Breast epithelium (tissue), 4 donors: Measurements from ENCODE around the gene LRP1. TPM values are rescaled to one million over a fixed set of nuclear protein-coding genes. Genes with fewer than 3 reads are reported as not detected.

Experiments
- DNase-seq, 2 donors: peaks; one replicate each; pipeline ENCODE4 v3.0.0-alpha.2; 2019; ENCODE audit warnings: low spot score in 2 of 2
- H3K27ac ChIP-seq, 2 donors: fragments of 200-600 bp; sonication (generic) in 1 of 2; one replicate each; pipeline ENCODE4 v1.5.1; 2016 to 2019; ENCODE audit warnings: mild to moderate bottlenecking in 1 of 2
- H3K27me3 ChIP-seq, 2 donors: fragments of 200-600 bp; sonication (generic) in 1 of 2; one replicate each; pipeline versions ENCODE4 v1.5.1 to v1.6.0; 2017 to 2019; ENCODE audit warnings: control low read depth in 1 of 2, mild to moderate bottlenecking in 1 of 2
- H3K36me3 ChIP-seq: fragments of 200-600 bp; one replicate; pipeline ENCODE4 v1.5.1; 2019
- H3K4me1 ChIP-seq, 2 donors: fragments of 200-600 bp; sonication (generic); one replicate each; pipeline ENCODE4 v1.5.1; 2016 to 2019; ENCODE audit warnings: control low read depth in 1 of 2
- H3K4me3 ChIP-seq, 3 donors: fragments of 200-600 bp; sonication (generic); 1 replicate in 2 of 3; 2 replicates in 1 of 3; pipeline ENCODE4 v1.5.1; 2016 to 2019; ENCODE audit warnings: mild to moderate bottlenecking in 3 of 3, moderate library complexity in 2 of 3
- H3K9me3 ChIP-seq, 2 donors: fragments of 200-600 bp; sonication (generic) in 1 of 2; one replicate each; pipeline ENCODE4 v1.5.1; 2016 to 2019; ENCODE audit warnings: control low read depth in 1 of 2
- POLR2A ChIP-seq: fragments of 450-650 bp; IDR thresholded peaks from one replicate; pipeline ENCODE4 v1.6.1; 2016; ENCODE audit warnings: antibody characterized with exemption, mild to moderate bottlenecking, moderate library complexity
- POLR2AphosphoS5 ChIP-seq, 3 donors: sonication (generic); formaldehyde crosslinking; IDR thresholded peaks; one replicate each; pipeline ENCODE4 v1.6.1; 2017; ENCODE audit warnings: antibody characterized with exemption in 3 of 3
- intact Hi-C: fragments of 100-400 bp; cut with DNase I; formaldehyde crosslinking; loops from one replicate; pipeline ENCODE4 v1.15.1; 2023; ENCODE audit warnings: low total_unique reads
- total RNA-seq, 3 donors: library from RNA; depleted of rRNA; stranded (reverse); fragments of >200 nt; gene quantifications; one replicate each; pipeline ENCODE4 v1.1.0, GENCODE V29; 2016
- TF ChIP-seq, protein P1 (sequence below), 3 donors: fragments of 450-650 bp; IDR thresholded peaks; one replicate each; pipeline ENCODE4 v1.5.1; 2016 to 2017; ENCODE audit warnings: antibody characterized with exemption in 3 of 3, mild to moderate bottlenecking in 3 of 3, moderate library complexity in 3 of 3

Gene LRP1
- total RNA-seq, 3 donors from 2014 or later = 102 to 894 (median 240) TPM

DNA sequence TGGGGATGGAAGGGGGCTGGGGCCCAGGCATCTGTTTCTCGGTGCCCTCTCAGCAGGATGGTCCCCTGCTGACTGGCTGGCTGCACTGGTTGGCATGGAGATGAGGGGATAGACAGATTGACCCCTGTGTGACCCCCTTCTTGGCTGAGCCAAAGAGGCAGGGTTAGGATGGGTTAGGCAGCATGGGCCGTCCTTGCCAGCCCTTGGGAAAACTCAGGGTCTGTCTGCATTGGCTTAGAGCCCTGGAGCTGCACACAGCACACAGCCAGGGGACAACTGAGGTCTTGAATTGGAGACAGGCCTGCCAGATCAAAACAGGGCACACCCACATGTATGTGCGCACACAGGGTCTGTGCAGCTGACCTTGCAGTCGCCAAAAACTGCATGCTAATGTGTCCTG is 30.4 kb downstream of the LRP1 start:
- H3K9me3 ChIP-seq = no peaks in the 10 kb centered on the region
- intact Hi-C loops = no loop called here
- TF ChIP-seq POLR2AphosphoS5 (IDR thresholded peaks at IDR 0.05) (no peak), POLR2A (no peak)
- TF ChIP-seq, protein P1, sequence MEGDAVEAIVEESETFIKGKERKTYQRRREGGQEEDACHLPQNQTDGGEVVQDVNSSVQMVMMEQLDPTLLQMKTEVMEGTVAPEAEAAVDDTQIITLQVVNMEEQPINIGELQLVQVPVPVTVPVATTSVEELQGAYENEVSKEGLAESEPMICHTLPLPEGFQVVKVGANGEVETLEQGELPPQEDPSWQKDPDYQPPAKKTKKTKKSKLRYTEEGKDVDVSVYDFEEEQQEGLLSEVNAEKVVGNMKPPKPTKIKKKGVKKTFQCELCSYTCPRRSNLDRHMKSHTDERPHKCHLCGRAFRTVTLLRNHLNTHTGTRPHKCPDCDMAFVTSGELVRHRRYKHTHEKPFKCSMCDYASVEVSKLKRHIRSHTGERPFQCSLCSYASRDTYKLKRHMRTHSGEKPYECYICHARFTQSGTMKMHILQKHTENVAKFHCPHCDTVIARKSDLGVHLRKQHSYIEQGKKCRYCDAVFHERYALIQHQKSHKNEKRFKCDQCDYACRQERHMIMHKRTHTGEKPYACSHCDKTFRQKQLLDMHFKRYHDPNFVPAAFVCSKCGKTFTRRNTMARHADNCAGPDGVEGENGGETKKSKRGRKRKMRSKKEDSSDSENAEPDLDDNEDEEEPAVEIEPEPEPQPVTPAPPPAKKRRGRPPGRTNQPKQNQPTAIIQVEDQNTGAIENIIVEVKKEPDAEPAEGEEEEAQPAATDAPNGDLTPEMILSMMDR (IDR thresholded peaks at IDR 0.05) = no peak
- no peak for DNase-seq
- peak overlapping the region in 1 of 2 donors; percentile 72 for H3K27ac ChIP-seq
- H3K4me3 ChIP-seq = no peak overlapping the region
- H3K36me3 ChIP-seq = peaks cover 4% of the 10 kb centered on the region
- H3K27me3 ChIP-seq = no peaks in the 10 kb centered on the region
- H3K4me1 ChIP-seq = no peaks in the 10 kb centered on the region

DNA sequence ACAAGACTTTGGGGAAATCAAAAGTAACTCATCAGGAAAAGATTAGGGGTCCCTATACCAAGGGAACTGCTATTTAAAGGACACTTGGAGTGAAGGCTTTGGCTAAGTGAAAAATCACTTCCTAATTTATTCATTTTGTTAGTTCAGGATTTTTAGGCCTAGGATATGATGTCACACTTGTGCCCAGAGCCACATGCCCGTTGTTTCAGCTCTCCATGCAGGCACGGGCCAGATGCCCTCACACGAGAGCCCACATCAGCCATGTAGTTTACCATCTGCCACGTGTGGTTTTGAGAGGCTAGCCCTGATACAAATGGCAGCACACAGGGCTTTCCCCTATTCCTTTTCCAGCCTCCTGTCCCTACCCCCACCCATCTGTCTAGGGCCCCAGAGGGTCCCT is 31.0 kb downstream of the LRP1 start:
- peak overlapping the region in 1 of 2 donors; percentile 15 for H3K27ac ChIP-seq

DNA sequence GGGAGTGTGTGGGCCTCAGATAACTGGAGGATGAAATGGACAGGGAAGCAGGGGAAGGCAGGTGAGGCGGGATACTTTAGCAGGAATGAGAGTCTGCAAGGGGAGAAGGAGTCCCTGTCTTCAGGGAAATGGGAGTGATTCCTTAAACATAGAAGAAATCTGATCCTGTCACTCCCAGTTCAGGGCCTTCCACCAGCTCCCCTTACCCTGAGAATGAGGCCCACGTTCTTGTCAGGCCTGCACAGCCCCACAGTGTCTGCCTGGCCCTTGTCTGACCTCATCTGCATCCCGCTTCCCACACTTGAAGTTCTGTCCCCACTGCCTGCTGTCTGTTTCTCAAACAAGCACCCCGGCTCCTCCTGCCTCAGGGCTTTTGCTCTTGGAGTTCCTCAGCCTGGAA is 31.8 kb downstream of the LRP1 start:
- H3K9me3 ChIP-seq = no peaks in the 10 kb centered on the region
- TF ChIP-seq, protein P1 (IDR thresholded peaks at IDR 0.05) = no peak
- no peak for TF ChIP-seq POLR2A
- no peak for TF ChIP-seq POLR2AphosphoS5 (IDR thresholded peaks at IDR 0.05)
- H3K27me3 ChIP-seq = no peaks in the 10 kb centered on the region
- H3K4me1 ChIP-seq = no peaks in the 10 kb centered on the region
- no peak overlapping the region for H3K4me3 ChIP-seq
- intact Hi-C loops = no loop called here
- DNase-seq = no peak
- peak overlapping the region in 1 of 2 donors; percentile 15 for H3K27ac ChIP-seq
- peaks cover 4% of the 10 kb centered on the region for H3K36me3 ChIP-seq

More for the DNA sequence above, 31.0 kb downstream of the LRP1 start:
- intact Hi-C loops = no loop called here
- H3K9me3 ChIP-seq = no peaks in the 10 kb centered on the region
- no peak overlapping the region for H3K4me3 ChIP-seq
- peaks cover 4% of the 10 kb centered on the region for H3K36me3 ChIP-seq
- H3K4me1 ChIP-seq = no peaks in the 10 kb centered on the region
- TF ChIP-seq POLR2A = no peak
- no peak for TF ChIP-seq POLR2AphosphoS5 (IDR thresholded peaks at IDR 0.05)
- TF ChIP-seq, protein P1 (IDR thresholded peaks at IDR 0.05) = no peak
- DNase-seq = no peak
- no peaks in the 10 kb centered on the region for H3K27me3 ChIP-seq

DNA sequence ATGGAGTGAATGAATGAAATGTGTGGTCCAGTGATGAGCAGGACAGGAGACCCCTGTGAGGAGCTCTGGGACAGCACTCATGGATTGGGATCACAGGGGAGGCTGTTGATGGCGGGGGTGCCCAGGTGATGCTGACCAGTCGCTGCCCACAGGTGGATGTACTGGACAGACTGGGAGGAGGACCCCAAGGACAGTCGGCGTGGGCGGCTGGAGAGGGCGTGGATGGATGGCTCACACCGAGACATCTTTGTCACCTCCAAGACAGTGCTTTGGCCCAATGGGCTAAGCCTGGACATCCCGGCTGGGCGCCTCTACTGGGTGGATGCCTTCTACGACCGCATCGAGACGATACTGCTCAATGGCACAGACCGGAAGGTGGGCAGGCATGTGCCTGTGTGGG is 32.5 kb downstream of the LRP1 start:
- no peaks in the 10 kb centered on the region for H3K4me1 ChIP-seq
- no peak for DNase-seq
- no peaks in the 10 kb centered on the region for H3K9me3 ChIP-seq
- H3K36me3 ChIP-seq = peaks cover 4% of the 10 kb centered on the region
- H3K4me3 ChIP-seq = no peak overlapping the region
- H3K27ac ChIP-seq = peak overlapping the region in 1 of 2 donors; percentile 15
- no peaks in the 10 kb centered on the region for H3K27me3 ChIP-seq
- no peak for TF ChIP-seq POLR2A
- TF ChIP-seq POLR2AphosphoS5 (IDR thresholded peaks at IDR 0.05) = no peak
- TF ChIP-seq, protein P1 (IDR thresholded peaks at IDR 0.05) = no peak
- intact Hi-C loops = no loop called here

DNA sequence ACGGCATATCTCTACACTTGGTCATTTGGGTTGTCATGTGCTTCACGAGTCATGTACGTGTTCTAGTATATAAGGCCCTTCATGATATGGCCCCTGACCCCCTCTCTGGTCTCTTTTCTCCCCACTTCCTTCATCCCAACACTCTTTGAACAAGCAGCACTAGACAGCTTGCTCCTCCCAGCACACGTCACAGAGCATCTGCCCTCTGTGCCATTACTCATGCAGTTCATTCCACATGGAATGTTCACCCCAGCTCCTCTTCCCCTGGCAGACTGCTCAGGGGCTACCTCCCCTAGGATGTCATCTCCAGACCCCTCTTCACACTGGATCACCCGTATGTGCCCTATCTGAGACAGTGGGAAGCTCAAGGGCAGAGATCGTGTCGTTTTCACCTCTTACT is 33.2 kb downstream of the LRP1 start:
- DNase-seq = no peak
- no peaks in the 10 kb centered on the region for H3K27me3 ChIP-seq
- intact Hi-C loops = no loop called here
- no peaks in the 10 kb centered on the region for H3K4me1 ChIP-seq
- no peak overlapping the region for H3K27ac ChIP-seq
- H3K36me3 ChIP-seq = peaks cover 4% of the 10 kb centered on the region
- no peaks in the 10 kb centered on the region for H3K9me3 ChIP-seq
- TF ChIP-seq, protein P1 (IDR thresholded peaks at IDR 0.05) = no peak
- TF ChIP-seq POLR2A (no peak), POLR2AphosphoS5 (IDR thresholded peaks at IDR 0.05) (no peak)
- no peak overlapping the region for H3K4me3 ChIP-seq
